Activated effector memory CD4-positive, alpha-beta T cell treated with Interleukin-2 at 50 U/mL for 16 hours (primary cell): ENCODE data around the gene RAET1L.
A peak's percentile ranks its signal among the peaks of the same experiment; 100 is the strongest.
"Not testable (repeated sequence)": the region's sequence is repeated elsewhere in the genome, so short reads cannot be mapped to it uniquely, and the experiment has no call there.

Experiments used
- DNase-seq: peaks from one replicate; pipeline ENCODE4 v3.0.0-alpha.2; 2020

RAET1L gene

GRCh38 chr6:150043501-150044412, 18.4 kb upstream of the RAET1L start:
- no peak for DNase-seq

GRCh38 chr6:150043096-150043495, 17.8 kb upstream of the RAET1L start:
- DNase-seq, result no peak

GRCh38 chr6:150038202-150039062, 13.1 kb upstream of the RAET1L start:
- DNase-seq, result no peak

DNA sequence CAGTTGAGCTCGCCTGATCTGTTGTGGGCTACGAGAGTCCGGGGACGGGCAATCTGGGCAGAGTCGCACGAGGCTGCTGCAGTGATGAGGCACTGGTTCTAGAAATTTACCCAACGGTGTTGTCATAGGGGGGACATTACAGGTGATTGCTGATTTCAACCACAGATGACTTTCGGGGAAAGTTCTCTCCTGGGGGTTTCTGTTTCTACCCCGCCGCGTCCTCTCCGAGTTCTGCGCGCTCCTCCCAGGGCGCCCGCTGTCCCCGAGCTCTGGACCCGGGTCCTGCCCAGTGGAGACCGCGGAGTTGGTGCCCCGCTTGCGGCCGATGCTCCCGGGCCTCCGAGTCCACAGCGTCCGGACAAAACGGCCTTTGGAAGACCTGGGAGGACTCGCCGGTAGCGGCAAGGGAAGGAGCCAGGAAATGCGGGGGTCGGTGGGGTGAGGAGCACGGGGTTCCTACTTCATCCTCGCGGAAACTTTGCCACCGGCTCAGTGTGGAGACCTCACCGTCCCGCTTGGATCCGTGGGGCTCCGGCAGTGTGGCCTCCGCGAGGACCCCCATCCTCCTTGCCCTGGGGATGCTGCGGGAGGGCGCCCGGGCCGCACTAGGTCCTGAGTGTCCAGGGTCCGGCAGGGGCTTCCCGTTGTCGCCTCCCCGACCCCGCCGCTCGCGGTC, 12.3 kb upstream of the RAET1L start:
- DNase-seq, result no peak

DNA sequence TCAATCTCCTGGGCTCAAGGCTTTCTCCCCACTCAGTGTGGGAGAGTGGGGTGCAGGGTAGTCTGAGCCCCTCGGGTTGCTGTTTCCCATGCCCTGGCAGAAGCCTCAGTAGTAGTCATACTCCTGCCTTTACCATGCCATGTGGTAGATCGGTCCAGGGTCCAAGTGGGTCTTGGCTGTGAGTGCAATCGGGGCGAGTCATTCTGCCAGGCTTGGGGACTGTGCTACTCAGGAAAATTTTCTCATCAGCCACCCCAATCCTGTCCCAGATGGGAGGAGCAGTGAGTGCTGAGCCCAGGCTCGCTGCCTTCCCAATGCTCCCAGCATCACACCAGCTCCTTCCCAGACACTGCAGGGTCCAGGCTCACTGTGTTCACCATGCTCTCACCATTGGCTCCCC, 10.7 kb upstream of the RAET1L start:
- no peak for DNase-seq

- no peak for DNase-seq
Observed at GRCh38 chr6:150033207-150033771, 8.0 kb upstream of the RAET1L start.

DNA sequence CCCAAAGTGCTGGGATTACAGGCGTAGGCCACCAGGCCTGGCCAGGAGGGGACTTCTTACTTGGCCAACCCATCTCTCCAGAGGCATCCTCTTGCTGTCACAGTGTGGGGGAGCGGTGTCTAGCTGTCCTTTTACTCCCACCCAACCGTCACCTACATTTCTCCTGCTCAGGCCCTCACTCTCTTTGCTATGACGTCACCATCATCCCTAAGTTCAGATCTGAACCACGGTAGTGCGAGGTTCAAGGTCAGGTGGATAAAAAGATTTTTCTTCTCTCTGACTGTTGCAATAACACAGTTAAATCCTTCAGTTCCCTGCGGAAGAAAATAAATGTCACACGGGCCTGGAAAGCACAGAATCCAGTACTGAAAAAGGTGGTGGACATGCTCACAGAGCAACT, 7.3 kb upstream of the RAET1L start:
- DNase-seq, result no peak

- no peak for DNase-seq
Observed at GRCh38 chr6:150030611-150031010, 5.3 kb upstream of the RAET1L start.

GRCh38 chr6:150029749-150030148, 4.4 kb upstream of the RAET1L start:
- DNase-seq, result no peak

DNA sequence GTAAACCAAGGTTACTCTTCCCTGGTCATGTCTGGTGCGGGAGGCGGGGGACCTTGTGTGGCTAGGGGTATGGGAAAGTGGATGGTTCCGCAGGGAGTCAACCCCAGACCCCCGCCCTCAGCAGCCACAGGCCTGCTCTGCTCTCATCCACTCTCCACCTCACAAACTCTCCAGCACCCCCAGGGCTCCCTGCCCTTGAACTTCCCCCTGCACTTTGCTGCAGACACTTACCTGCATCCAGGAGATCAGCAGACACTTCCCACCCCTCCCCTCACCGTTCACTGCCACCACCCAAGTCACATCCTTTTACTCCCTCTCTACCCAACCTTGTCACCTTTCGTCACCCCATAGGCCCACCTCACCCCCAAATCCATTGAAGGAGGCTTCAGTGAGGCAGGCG, 3.9 kb upstream of the RAET1L start:
- DNase-seq, result no peak

DNA sequence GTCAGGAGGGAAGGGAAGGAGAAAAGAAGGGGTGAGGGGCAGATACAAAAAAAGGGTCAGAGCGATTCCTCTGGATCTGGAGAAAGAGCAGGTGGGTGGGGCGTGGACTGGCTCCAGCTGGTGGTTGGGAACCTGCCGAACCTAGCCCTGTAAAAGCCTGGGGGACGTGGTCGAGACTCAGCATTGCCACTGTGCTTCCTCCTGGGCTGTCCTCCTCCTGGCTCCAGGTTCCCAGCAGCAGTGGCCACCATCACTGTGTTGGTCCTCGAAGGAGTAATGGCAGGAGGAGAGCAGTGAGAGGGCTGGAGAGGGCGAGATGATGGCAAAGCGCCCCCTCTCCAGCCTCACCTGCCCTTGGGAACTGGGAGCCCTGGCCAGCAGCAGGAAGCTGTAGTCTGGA, 3.5 kb upstream of the RAET1L start:
- no peak for DNase-seq

- no peak for DNase-seq
Observed at GRCh38 chr6:150027806-150028565, 2.7 kb upstream of the RAET1L start.

GRCh38 chr6:150026976-150027805, 1.9 kb upstream of the RAET1L start:
- DNase-seq, result no peak

DNA sequence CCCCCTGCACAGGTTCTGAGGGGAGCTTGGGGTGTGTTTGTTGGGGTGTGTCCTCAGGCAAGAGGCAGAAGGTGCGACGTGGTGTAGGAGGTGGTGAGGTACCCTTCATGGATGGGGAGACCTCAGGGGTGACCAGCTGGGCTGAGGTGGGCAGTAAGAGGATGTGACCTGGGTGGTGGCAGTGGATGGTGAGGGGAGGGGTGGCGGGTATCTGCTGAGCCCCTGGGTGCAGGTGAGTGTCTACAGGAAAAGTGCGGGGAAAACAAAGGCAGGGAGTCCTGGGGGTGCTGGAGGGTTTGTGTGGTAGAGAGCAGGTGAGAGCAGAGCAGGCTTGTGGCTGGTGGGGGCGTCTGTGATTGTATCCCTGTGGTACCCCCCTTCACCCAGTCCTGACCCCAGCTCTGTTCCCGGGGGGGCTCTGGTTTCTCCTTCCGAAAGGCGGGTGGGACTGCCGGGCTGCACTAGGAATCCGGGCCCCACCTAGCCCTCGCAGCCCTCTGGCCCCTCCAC, 631 bp downstream of the RAET1L start:
- no peak for DNase-seq

- DNase-seq, result not testable (repeated sequence)
Observed at GRCh38 chr6:150024021-150024420, 1.3 kb downstream of the RAET1L start.

DNA sequence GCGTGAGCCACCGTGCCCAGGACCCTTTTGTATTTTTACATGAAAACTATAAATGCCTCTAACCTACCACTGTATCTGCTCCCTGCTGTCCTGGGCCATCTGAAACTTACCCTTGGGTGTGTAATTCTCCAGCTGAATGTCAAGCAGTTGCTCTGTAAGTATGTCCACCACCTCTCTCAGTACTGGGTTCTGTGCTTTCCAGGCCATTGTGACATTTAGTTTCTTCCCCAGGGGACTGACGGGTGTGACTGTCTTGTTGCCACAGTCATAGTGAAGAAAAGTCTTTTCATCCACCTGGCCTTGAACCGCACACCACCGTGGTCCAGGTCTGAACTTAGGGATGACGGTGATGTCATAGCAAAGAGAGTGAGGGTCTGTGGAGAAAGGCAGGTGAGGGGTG, 3.5 kb downstream of the RAET1L start:
- DNase-seq, result not testable (repeated sequence)

DNA sequence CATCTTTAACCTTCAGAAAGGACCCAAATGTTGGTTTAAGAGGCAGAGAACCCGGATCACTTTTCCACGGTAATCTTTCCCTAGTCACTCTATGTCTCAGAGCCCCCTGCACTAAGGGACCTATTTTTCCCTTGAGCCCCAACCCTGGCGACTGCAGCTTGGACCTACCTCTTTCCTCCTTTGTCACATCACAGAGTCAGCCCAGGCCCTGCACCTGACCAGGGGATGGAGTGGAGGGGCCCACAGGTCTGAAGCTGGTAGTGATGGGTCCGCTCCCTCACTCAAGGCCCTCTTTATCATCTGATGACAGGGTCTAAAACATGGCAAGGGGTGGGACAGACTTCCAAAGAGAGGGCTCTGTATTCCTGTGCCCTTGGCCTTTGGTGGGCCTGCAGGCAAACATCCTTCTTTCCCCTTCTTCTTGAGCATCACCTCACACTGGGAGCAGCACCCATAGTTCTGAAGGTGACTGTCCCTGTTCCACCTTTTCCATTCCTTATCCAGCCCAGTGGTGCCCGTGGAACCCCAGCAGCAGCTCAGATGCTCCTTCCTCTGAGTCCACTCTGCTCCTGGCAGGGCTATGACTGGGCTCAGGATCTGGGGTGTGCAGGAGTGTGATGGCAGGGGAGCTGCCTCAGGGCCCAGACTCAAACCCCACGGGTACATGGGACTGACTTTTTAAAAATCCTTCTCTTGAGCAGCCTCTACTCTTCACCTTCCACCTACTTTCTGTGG, 6.3 kb downstream of the RAET1L start:
- no peak for DNase-seq

GRCh38 chr6:150017186-150017521, 8.2 kb downstream of the RAET1L start:
- DNase-seq, result not testable (repeated sequence)

- DNase-seq, result peak; percentile 18
Observed at GRCh38 chr6:150016324-150017185, 8.8 kb downstream of the RAET1L start.
